Osteoblast (primary cell): Measurements from ENCODE around the gene C1orf159. TPM values are rescaled to one million over a fixed set of nuclear protein-coding genes. Genes with fewer than 3 reads are reported as not detected.
"Not testable (repeated sequence)": the region's sequence is repeated elsewhere in the genome, so short reads cannot be mapped to it uniquely, and the experiment has no call there.

Source experiments
- DNase-seq: peaks from one replicate; pipeline ENCODE4 v3.0.0; 2011; ENCODE audit warnings: low spot score, mixed read lengths; ENCODE audit not compliant: insufficient read length; ENCODE audit errors: missing footprints
- H2AFZ ChIP-seq: 2 replicates; pipeline ENCODE4 v1.6.0; 2011; ENCODE audit warnings: mild to moderate bottlenecking, low read length
- H3K27ac ChIP-seq: 2 replicates; pipeline ENCODE4 v1.5.1; 2011; ENCODE audit warnings: mild to moderate bottlenecking, low read depth, low read length, moderate library complexity
- H3K27me3 ChIP-seq: 2 replicates; pipeline ENCODE4 v1.6.0; 2012; ENCODE audit warnings: mild to moderate bottlenecking, control low read depth, inconsistent platforms, low read length, moderate library complexity; ENCODE audit not compliant: insufficient read depth
- H3K36me3 ChIP-seq: 2 replicates; pipeline ENCODE4 v1.5.1; 2011; ENCODE audit warnings: mild to moderate bottlenecking, low read length, control low read depth, moderate library complexity; ENCODE audit not compliant: insufficient read depth
- H3K4me1 ChIP-seq: 2 replicates; pipeline ENCODE4 v1.5.1; 2011; ENCODE audit warnings: mild to moderate bottlenecking, low read length, control low read depth, moderate library complexity; ENCODE audit not compliant: insufficient read depth
- H3K4me2 ChIP-seq: 2 replicates; pipeline ENCODE4 v1.6.0; 2011; ENCODE audit warnings: mild to moderate bottlenecking, low read length; ENCODE audit not compliant: insufficient read depth
- H3K4me3 ChIP-seq: fragments of 200-600 bp; sonication (generic); 3 replicates; pipeline ENCODE4 v1.5.1; 2012; ENCODE audit warnings: mild to moderate bottlenecking, low read length, inconsistent platforms; ENCODE audit not compliant: insufficient read depth
- H3K79me2 ChIP-seq: 2 replicates; pipeline ENCODE4 v1.6.0; 2012; ENCODE audit warnings: mild to moderate bottlenecking, low read length, control low read depth, inconsistent platforms; ENCODE audit not compliant: insufficient read depth
- H3K9me3 ChIP-seq: 2 replicates; pipeline ENCODE4 v1.5.1; 2011; ENCODE audit warnings: low read depth, low read length, control low read depth
- H4K20me1 ChIP-seq: 2 replicates; pipeline ENCODE4 v1.6.0; 2012; ENCODE audit warnings: mild to moderate bottlenecking, low read length, control low read depth; ENCODE audit not compliant: insufficient read depth
- CTCF ChIP-seq: IDR thresholded peaks from 2 replicates; pipeline ENCODE4 v1.5.1; 2011; ENCODE audit warnings: mild to moderate bottlenecking, low read depth, low read length, moderate library complexity; ENCODE audit errors: extremely low read depth
- total RNA-seq: library from RNA; depleted of rRNA; stranded (reverse); fragments of >200 nt; gene quantifications from 2 replicates; pipeline ENCODE4 v1.2.3, GENCODE V29; 2012

The C1orf159 gene
- total RNA-seq, 1 donor, result 5.4 TPM

- H4K20me1 ChIP-seq, result no peaks in the 10 kb centered on the region
- TF ChIP-seq CTCF, result no peak
- no peaks in the 10 kb centered on the region for H3K4me1 ChIP-seq
- H3K27ac ChIP-seq, result no peak overlapping the region
- H2AFZ ChIP-seq, result no peak overlapping the region
- no peak overlapping the region for H3K4me2 ChIP-seq
- H3K9me3 ChIP-seq, result no peaks in the 10 kb centered on the region
- no peaks in the 10 kb centered on the region for H3K79me2 ChIP-seq
- H3K4me3 ChIP-seq, result no peak overlapping the region
- H3K27me3 ChIP-seq, result no peaks in the 10 kb centered on the region
- no peaks in the 10 kb centered on the region for H3K36me3 ChIP-seq
- DNase-seq, result no peak
Observed at GRCh38 chr1:1144843-1145546, 29.1 kb upstream of the C1orf159 start.

DNA sequence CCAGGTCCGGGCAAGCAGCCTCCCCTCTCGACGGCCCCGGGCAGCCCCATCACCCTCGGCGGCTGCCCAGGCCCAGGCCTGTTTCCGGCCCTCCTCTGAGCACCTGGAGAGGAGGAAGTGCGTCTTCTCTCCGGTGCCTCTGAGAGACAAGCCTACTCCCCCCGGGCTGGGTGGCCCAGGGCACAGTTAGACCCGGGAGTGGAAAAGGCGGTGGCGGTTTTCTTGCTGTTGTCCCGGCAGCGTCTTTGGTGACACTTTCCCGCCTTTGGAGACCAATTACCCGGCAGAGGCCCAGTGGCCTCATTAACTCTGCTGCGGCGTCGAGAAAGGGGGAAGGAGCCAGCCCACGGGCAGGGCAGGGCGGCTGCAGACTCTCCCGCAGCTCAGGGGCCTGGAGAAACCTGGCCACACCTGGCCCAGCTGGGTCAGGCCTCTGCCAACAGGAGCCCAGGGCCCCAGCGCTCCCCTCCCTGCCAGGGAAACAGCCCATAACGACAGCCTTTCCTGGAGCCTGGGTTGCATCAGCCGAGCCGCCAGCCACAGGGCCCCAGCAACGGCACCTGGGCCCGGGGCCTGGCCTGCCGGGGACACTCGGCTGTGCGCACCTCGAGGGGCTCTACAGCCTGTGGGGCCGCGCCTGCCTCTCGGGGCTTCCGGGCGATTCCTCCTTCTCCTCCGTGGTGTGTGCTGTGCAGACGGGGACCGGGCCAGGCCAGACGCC lies 28.4 kb upstream of the C1orf159 start:
- H3K4me1 ChIP-seq, result no peaks in the 10 kb centered on the region
- H3K4me3 ChIP-seq, result no peak overlapping the region
- no peaks in the 10 kb centered on the region for H4K20me1 ChIP-seq
- no peak for DNase-seq
- H2AFZ ChIP-seq, result no peak overlapping the region
- H3K27ac ChIP-seq, result no peak overlapping the region
- no peaks in the 10 kb centered on the region for H3K9me3 ChIP-seq
- H3K4me2 ChIP-seq, result no peak overlapping the region
- no peaks in the 10 kb centered on the region for H3K36me3 ChIP-seq
- H3K79me2 ChIP-seq, result no peaks in the 10 kb centered on the region
- TF ChIP-seq CTCF, result no peak
- no peaks in the 10 kb centered on the region for H3K27me3 ChIP-seq

DNA sequence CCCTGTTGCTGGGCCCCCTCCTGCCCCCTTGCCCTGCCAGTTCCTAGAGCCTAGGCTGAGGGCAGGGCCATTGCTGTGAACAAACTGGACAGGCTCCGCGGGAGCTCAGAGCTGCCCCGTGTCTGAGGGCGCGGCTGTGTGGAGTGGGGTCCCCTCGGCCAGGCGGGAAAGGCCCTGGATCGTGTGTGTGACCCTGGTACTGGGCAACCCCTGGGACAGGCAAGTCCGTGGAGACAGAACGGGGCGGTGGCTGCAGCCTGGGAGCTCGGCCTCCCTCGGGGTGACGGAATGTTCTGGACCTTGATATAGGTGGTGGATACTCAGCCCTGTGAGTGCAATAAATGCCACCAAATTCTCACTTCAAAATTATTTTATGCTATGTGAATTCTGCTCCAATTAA lies 27.7 kb upstream of the C1orf159 start:
- no peak for TF ChIP-seq CTCF
- Histone ChIP-seq H3K27ac (no peak overlapping the region), H3K4me2 (no peak overlapping the region), H3K9me3 (no peaks in the 10 kb centered on the region), H3K4me3 (no peak overlapping the region), H3K36me3 (no peaks in the 10 kb centered on the region), H3K79me2 (no peaks in the 10 kb centered on the region), H3K4me1 (no peaks in the 10 kb centered on the region), H3K27me3 (no peaks in the 10 kb centered on the region), H2AFZ (no peak overlapping the region), H4K20me1 (no peaks in the 10 kb centered on the region)
- no peak for DNase-seq

- Histone ChIP-seq H3K79me2 (no peaks in the 10 kb centered on the region), H3K4me3 (no peak overlapping the region), H3K4me2 (no peak overlapping the region), H3K9me3 (no peaks in the 10 kb centered on the region), H2AFZ (no peak overlapping the region), H4K20me1 (no peaks in the 10 kb centered on the region), H3K36me3 (no peaks in the 10 kb centered on the region), H3K4me1 (no peaks in the 10 kb centered on the region), H3K27ac (no peak overlapping the region), H3K27me3 (no peaks in the 10 kb centered on the region)
- TF ChIP-seq CTCF, result no peak
- no peak for DNase-seq
Observed at GRCh38 chr1:1142844-1143243, 27.0 kb upstream of the C1orf159 start.

GRCh38 chr1:1142352-1142751 lies 26.5 kb upstream of the C1orf159 start:
- DNase-seq, H3K36me3 ChIP-seq, H3K4me2 ChIP-seq, H3K9me3 ChIP-seq, H4K20me1 ChIP-seq, H3K79me2 ChIP-seq, H3K27me3 ChIP-seq, H3K4me3 ChIP-seq, H3K4me1 ChIP-seq, H2AFZ ChIP-seq, H3K27ac ChIP-seq: not testable (repeated sequence)
